GM12878 (cell line): ENCODE measurements around the gene SENP6.
"Not testable (repeated sequence)": the region's sequence is repeated elsewhere in the genome, so short reads cannot be mapped to it uniquely, and the experiment has no call there.

Experiments
- ATF2 ChIP-seq: IDR thresholded peaks from 2 replicates; pipeline ENCODE4 v1.6.1; 2012; ENCODE audit warnings: low read length, inconsistent platforms
- ATF3 ChIP-seq: IDR thresholded peaks from 2 replicates; pipeline ENCODE4 v1.6.1; 2011; ENCODE audit warnings: low read depth, mild to moderate bottlenecking, low read length, moderate library complexity, borderline replicate concordance; ENCODE audit errors: extremely low read depth
- CTCF ChIP-seq, 3 experiments: IDR thresholded peaks in 2 of 3; conservative IDR thresholded peaks in 1 of 3; 2 replicates each; pipeline ENCODE4 v1.5.1; 2011; ENCODE audit warnings: low read depth in 3 of 3, low read length in 3 of 3, mild to moderate bottlenecking in 3 of 3, control low read depth in 2 of 3, moderate library complexity in 2 of 3, inconsistent platforms in 1 of 3, mixed read lengths in 1 of 3; ENCODE audit not compliant: control insufficient read depth in 2 of 3, insufficient read depth in 1 of 3; ENCODE audit errors: extremely low read depth in 1 of 3
- E2F8 ChIP-seq: fragments of 450-650 bp; IDR thresholded peaks from 2 replicates; pipeline ENCODE4 v1.6.1; 2018; ENCODE audit warnings: mild to moderate bottlenecking, low read depth, moderate library complexity; ENCODE audit not compliant: partially characterized antibody
- EP300 ChIP-seq, 2 experiments: fragments of 150-350 bp in 1 of 2; IDR thresholded peaks; 2 replicates each; pipeline ENCODE4 v1.6.1; 2011 to 2012; ENCODE audit warnings: low read depth in 2 of 2, low read length in 2 of 2, borderline replicate concordance in 1 of 2, improper control_type of control experiment in 1 of 2, inconsistent platforms in 1 of 2; ENCODE audit not compliant: control insufficient read depth in 1 of 2
- HDAC2 ChIP-seq: fragments of 200-600 bp; sonication (generic); IDR thresholded peaks from 2 replicates; pipeline ENCODE4 v1.6.1; 2017
- NFIC ChIP-seq: IDR thresholded peaks from 2 replicates; pipeline ENCODE4 v1.6.1; 2012; ENCODE audit warnings: low read depth, mild to moderate bottlenecking, inconsistent platforms, low read length, moderate library complexity
- RAD21 ChIP-seq: IDR thresholded peaks from 2 replicates; pipeline ENCODE4 v1.6.1; 2011; ENCODE audit warnings: mild to moderate bottlenecking, low read depth, low read length, moderate library complexity; ENCODE audit not compliant: insufficient read depth
- SMC3 ChIP-seq: IDR thresholded peaks from 2 replicates; pipeline ENCODE4 v1.6.1; 2011; ENCODE audit warnings: low read length, improper control_type of control experiment, borderline replicate concordance
- SUZ12 ChIP-seq: fragments of 200-600 bp; sonication (generic); IDR thresholded peaks from one replicate; pipeline ENCODE4 v1.6.1; 2018; ENCODE audit warnings: antibody characterized with exemption, mild to moderate bottlenecking; ENCODE audit not compliant: unreplicated experiment
- TCF7 ChIP-seq: IDR thresholded peaks from 2 replicates; pipeline ENCODE4 v1.6.1; 2014; ENCODE audit warnings: antibody characterized with exemption, borderline replicate concordance

GRCh38 chr6:75584552-75584951 lies 17.1 kb upstream of the SENP6 start:
- TF ChIP-seq ATF3; NFIC; SUZ12; CTCF (IDR thresholded peaks at IDR 0.05 in 2 of 3, conservative IDR thresholded peaks at IDR 0.05 in 1 of 3; ENCODE audit: control insufficient read depth in 2 of 3, extremely low read depth in 1 of 3, insufficient read depth in 1 of 3, low read depth in 3 of 3, low read length in 3 of 3); ATF2; HDAC2; RAD21; TCF7; E2F8; EP300 (IDR thresholded peaks at IDR 0.05; ENCODE audit: borderline replicate concordance in 1 of 2, control insufficient read depth in 1 of 2, low read depth in 2 of 2, low read length in 2 of 2); SMC3: not testable (repeated sequence)
